ENCODE results near the gene FAM169A. TPM values are rescaled to one million over a fixed set of nuclear protein-coding genes. Genes with fewer than 3 reads are reported as not detected.
"Not testable (repeated sequence)": the region's sequence is repeated elsewhere in the genome, so short reads cannot be mapped to it uniquely, and the experiment has no call there.

Gene FAM169A
- total and polyA plus RNA-seq, 2 donors (not counting 1 experiment from before 2014, with no cell fraction given) = 2.1 to 9.4 TPM

- no peak overlapping the region for H2AFZ ChIP-seq (ENCODE audit: insufficient read depth, low read depth, low read length, poor library complexity, severe bottlenecking)
- no peak overlapping the region for H3K27ac ChIP-seq (ENCODE audit: low read length in 2 of 2)
- Mint-ChIP-seq H3K27ac (no peak overlapping the region), H3K9me3 (ENCODE audit: insufficient read depth) (no peaks in the 10 kb centered on the region), H3K27me3 (peaks cover 4% of the 10 kb centered on the region), H3K4me1 (no peaks in the 10 kb centered on the region), H3K4me3 (no peak overlapping the region)
- no peak overlapping the region for H3K9ac ChIP-seq (ENCODE audit: low read length)
- no peaks in the 10 kb centered on the region for H3K4me1 ChIP-seq (ENCODE audit: control insufficient read depth in 2 of 2, insufficient read depth in 2 of 2, low read length in 2 of 2)
- no peaks in the 10 kb centered on the region for H3K79me2 ChIP-seq (ENCODE audit: control insufficient read depth, insufficient read depth, low read length)
- CTCF ChIA-PET = no interaction called here
- no peaks in the 10 kb centered on the region for H3K9me3 ChIP-seq (ENCODE audit: control extremely low read depth in 1 of 3, control insufficient read depth in 2 of 3, insufficient read depth in 1 of 3, low read length in 2 of 3)
- no peaks in the 10 kb centered on the region for H4K20me1 ChIP-seq (ENCODE audit: control insufficient read depth, insufficient read depth, low read length, poor library complexity, severe bottlenecking)
- intact Hi-C loops (cut with micrococcal nuclease) = no loop called here
- H3K4me3 ChIP-seq (ENCODE audit: control extremely low read depth in 1 of 5, extremely low read depth in 1 of 5, insufficient read depth in 1 of 5, low read depth in 2 of 5, low read length in 4 of 5) = no peak overlapping the region
- no peak for ATAC-seq (ENCODE audit: low read depth)
- H3K27me3 ChIP-seq (replicated peaks in 1 of 4; ENCODE audit: control extremely low read depth in 1 of 4, control insufficient read depth in 3 of 4, insufficient read depth in 4 of 4, low read length in 3 of 4) = no peaks in the 10 kb centered on the region
- POLR2A ChIA-PET = no interaction called here
- TF ChIP-seq CTCF (IDR thresholded peaks at IDR 0.05) = no peak
- no peak for TF ChIP-seq EZH2 (IDR thresholded peaks at IDR 0.05; ENCODE audit: borderline replicate concordance, insufficient read depth, low read depth, low read length, poor library complexity, severe bottlenecking)
- H3K4me2 ChIP-seq (replicated peaks; ENCODE audit: low read depth, low read length, poor library complexity, severe bottlenecking) = no peak overlapping the region
- no peak for DNase-seq
- WGBS (ENCODE audit: insufficient coverage) = no CpG with 5 or more reads among the region's 3 CpGs
- no peaks in the 10 kb centered on the region for H3K36me3 ChIP-seq (replicated peaks in 1 of 2; ENCODE audit: control extremely low read depth in 1 of 2, control insufficient read depth in 1 of 2, extremely low read depth in 1 of 2, insufficient read depth in 2 of 2, low read length in 1 of 2)
Observed at GRCh38 chr5:74873525-74874249, 7.5 kb upstream of the FAM169A start.

- Mint-ChIP-seq H3K4me1 (peaks cover 7% of the 10 kb centered on the region), H3K9me3 (ENCODE audit: insufficient read depth) (no peaks in the 10 kb centered on the region), H3K4me3 (no peak overlapping the region), H3K27ac (no peak overlapping the region), H3K27me3 (peaks cover 10% of the 10 kb centered on the region)
- Histone ChIP-seq H3K4me1 (ENCODE audit: control insufficient read depth in 2 of 2, insufficient read depth in 2 of 2, low read length in 2 of 2) (peaks cover 1 to 8% of the 10 kb centered on the region in 2 donors), H3K36me3 (replicated peaks in 1 of 2; ENCODE audit: control extremely low read depth in 1 of 2, control insufficient read depth in 1 of 2, extremely low read depth in 1 of 2, insufficient read depth in 2 of 2, low read length in 1 of 2) (no peaks in the 10 kb centered on the region), H3K79me2 (ENCODE audit: control insufficient read depth, insufficient read depth, low read length) (peaks cover 3% of the 10 kb centered on the region), H3K27me3 (replicated peaks in 1 of 4; ENCODE audit: control extremely low read depth in 1 of 4, control insufficient read depth in 3 of 4, insufficient read depth in 4 of 4, low read length in 3 of 4) (peaks cover 0 to 11% (median 5%) of the 10 kb centered on the region in 4 experiments), H3K27ac (ENCODE audit: low read length in 2 of 2) (no peak overlapping the region), H3K9ac (ENCODE audit: low read length) (no peak overlapping the region), H3K4me3 (ENCODE audit: control extremely low read depth in 1 of 5, extremely low read depth in 1 of 5, insufficient read depth in 1 of 5, low read depth in 2 of 5, low read length in 4 of 5) (no peak overlapping the region), H4K20me1 (ENCODE audit: control insufficient read depth, insufficient read depth, low read length, poor library complexity, severe bottlenecking) (no peaks in the 10 kb centered on the region), H3K4me2 (replicated peaks; ENCODE audit: low read depth, low read length, poor library complexity, severe bottlenecking) (no peak overlapping the region), H3K9me3 (ENCODE audit: control extremely low read depth in 1 of 3, control insufficient read depth in 2 of 3, insufficient read depth in 1 of 3, low read length in 2 of 3) (no peaks in the 10 kb centered on the region), H2AFZ (ENCODE audit: insufficient read depth, low read depth, low read length, poor library complexity, severe bottlenecking) (no peak overlapping the region)
- no CpG with 5 or more reads among the region's 3 CpGs for whole genome bisulfite sequencing (ENCODE audit: insufficient coverage)
- ATAC-seq (ENCODE audit: low read depth) (no peak), DNase-seq (no peak)
- POLR2A ChIA-PET = no interaction called here
- intact Hi-C loops (cut with micrococcal nuclease) = no loop called here
- CTCF ChIA-PET = no interaction called here
- TF ChIP-seq CTCF (IDR thresholded peaks at IDR 0.05) (no peak), EZH2 (IDR thresholded peaks at IDR 0.05; ENCODE audit: borderline replicate concordance, insufficient read depth, low read depth, low read length, poor library complexity, severe bottlenecking) (no peak)
Observed at GRCh38 chr5:74870299-74871067, 4.3 kb upstream of the FAM169A start.

- Histone ChIP-seq H3K4me1 (ENCODE audit: control insufficient read depth in 2 of 2, insufficient read depth in 2 of 2, low read length in 2 of 2) (peaks cover 10 to 14% of the 10 kb centered on the region in 2 donors), H3K27me3 (replicated peaks in 1 of 4; ENCODE audit: control extremely low read depth in 1 of 4, control insufficient read depth in 3 of 4, insufficient read depth in 4 of 4, low read length in 3 of 4) (peaks cover 0 to 16% (median 7%) of the 10 kb centered on the region in 4 experiments)
- intact Hi-C loops (cut with micrococcal nuclease); ATAC-seq (ENCODE audit: low read depth); H3K4me2 ChIP-seq (replicated peaks; ENCODE audit: low read depth, low read length, poor library complexity, severe bottlenecking); H3K4me3 Mint-ChIP-seq; H4K20me1 ChIP-seq (ENCODE audit: control insufficient read depth, insufficient read depth, low read length, poor library complexity, severe bottlenecking); H2AFZ ChIP-seq (ENCODE audit: insufficient read depth, low read depth, low read length, poor library complexity, severe bottlenecking); H3K27ac ChIP-seq (ENCODE audit: low read length in 2 of 2); POLR2A ChIA-PET; H3K27ac Mint-ChIP-seq; H3K9ac ChIP-seq (ENCODE audit: low read length); H3K9me3 Mint-ChIP-seq (ENCODE audit: insufficient read depth); H3K79me2 ChIP-seq (ENCODE audit: control insufficient read depth, insufficient read depth, low read length); H3K9me3 ChIP-seq (ENCODE audit: control extremely low read depth in 1 of 3, control insufficient read depth in 2 of 3, insufficient read depth in 1 of 3, low read length in 2 of 3); H3K4me3 ChIP-seq (ENCODE audit: control extremely low read depth in 1 of 5, extremely low read depth in 1 of 5, insufficient read depth in 1 of 5, low read depth in 2 of 5, low read length in 4 of 5); DNase-seq; CTCF ChIA-PET; H3K36me3 ChIP-seq (replicated peaks in 1 of 2; ENCODE audit: control extremely low read depth in 1 of 2, control insufficient read depth in 1 of 2, extremely low read depth in 1 of 2, insufficient read depth in 2 of 2, low read length in 1 of 2): not testable (repeated sequence)
- peaks cover 20% of the 10 kb centered on the region for H3K27me3 Mint-ChIP-seq
- WGBS (ENCODE audit: insufficient coverage) = 100% methylated on average over 1 of the region's 10 CpGs
- H3K4me1 Mint-ChIP-seq = peaks cover 16% of the 10 kb centered on the region
Observed at GRCh38 chr5:74869414-74869813, 3.2 kb upstream of the FAM169A start.
